Measurements from ENCODE around the gene DLEU7. TPM values are rescaled to one million over a fixed set of nuclear protein-coding genes. Genes with fewer than 3 reads are reported as not detected.

Gene DLEU7
- total RNA-seq, 1 experiment from 2014 or later: 1.5 TPM

DNA sequence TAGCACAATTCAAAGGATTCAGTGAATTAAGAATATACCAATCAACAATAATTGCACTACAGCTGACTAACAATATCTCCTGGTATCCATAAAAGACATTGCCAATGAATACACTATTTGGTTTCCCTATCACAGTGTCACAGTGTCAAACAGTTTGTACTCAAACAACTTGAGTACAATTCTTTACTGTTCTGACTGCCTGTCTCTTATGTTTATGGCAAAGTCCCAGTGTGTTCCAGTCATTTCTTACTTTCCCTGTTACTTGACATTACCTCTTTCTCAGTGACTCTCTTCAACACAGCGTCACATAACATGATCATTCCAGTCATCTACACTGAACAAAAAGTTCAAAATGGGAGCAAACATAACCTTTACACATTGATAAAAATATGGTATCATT is 44.9 kb upstream of the DLEU7 start:
- no peak overlapping the region for H4K91ac ChIP-seq (ENCODE audit: insufficient read length, low read depth, low read length)

More for the DNA sequence above, 44.9 kb upstream of the DLEU7 start:
- no peak overlapping the region for H4K5ac ChIP-seq (ENCODE audit: insufficient read length, low read depth, low read length)
- H3K4ac ChIP-seq (ENCODE audit: low read depth, low read length): no peak overlapping the region
- H3K4me1 ChIP-seq (ENCODE audit: insufficient read depth, low read length): peaks cover 6% of the 10 kb centered on the region; the same call in 1 of the 2 replicates
- H3K79me1 ChIP-seq (ENCODE audit: insufficient read depth, low read depth, low read length, poor library complexity, severe bottlenecking): no peaks in the 10 kb centered on the region
- no peak overlapping the region for H3K56ac ChIP-seq (ENCODE audit: insufficient read length, low read depth, low read length)
- 0 out of 2 replicates have a peak, but pooled peaks cover 2% of the 10 kb centered on the region for H3K27me3 Mint-ChIP-seq (ENCODE audit: low read depth)
- no peak overlapping the region for H3K4me2 ChIP-seq (ENCODE audit: insufficient read depth, insufficient read length, low read length)
- TF ChIP-seq, protein P1, sequence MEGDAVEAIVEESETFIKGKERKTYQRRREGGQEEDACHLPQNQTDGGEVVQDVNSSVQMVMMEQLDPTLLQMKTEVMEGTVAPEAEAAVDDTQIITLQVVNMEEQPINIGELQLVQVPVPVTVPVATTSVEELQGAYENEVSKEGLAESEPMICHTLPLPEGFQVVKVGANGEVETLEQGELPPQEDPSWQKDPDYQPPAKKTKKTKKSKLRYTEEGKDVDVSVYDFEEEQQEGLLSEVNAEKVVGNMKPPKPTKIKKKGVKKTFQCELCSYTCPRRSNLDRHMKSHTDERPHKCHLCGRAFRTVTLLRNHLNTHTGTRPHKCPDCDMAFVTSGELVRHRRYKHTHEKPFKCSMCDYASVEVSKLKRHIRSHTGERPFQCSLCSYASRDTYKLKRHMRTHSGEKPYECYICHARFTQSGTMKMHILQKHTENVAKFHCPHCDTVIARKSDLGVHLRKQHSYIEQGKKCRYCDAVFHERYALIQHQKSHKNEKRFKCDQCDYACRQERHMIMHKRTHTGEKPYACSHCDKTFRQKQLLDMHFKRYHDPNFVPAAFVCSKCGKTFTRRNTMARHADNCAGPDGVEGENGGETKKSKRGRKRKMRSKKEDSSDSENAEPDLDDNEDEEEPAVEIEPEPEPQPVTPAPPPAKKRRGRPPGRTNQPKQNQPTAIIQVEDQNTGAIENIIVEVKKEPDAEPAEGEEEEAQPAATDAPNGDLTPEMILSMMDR (conservative IDR thresholded peaks at IDR 0.05): no peak
- H3K9me3 Mint-ChIP-seq: no peaks in the 10 kb centered on the region
- no peaks in the 10 kb centered on the region for H3K27me3 ChIP-seq (ENCODE audit: insufficient read depth, low read length)
- no peaks in the 10 kb centered on the region for H3K23me2 ChIP-seq (ENCODE audit: insufficient read length, low read depth, low read length, poor library complexity, severe bottlenecking)
- H3K18ac ChIP-seq (ENCODE audit: insufficient read length, low read depth, low read length): no peak overlapping the region
- no peak overlapping the region for H2AK5ac ChIP-seq (ENCODE audit: insufficient read length, low read length)
- H3K9ac ChIP-seq (ENCODE audit: extremely low read depth, insufficient read length, low read length): no peak overlapping the region
- DNase-seq: no peak
- H3K4me3 Mint-ChIP-seq: no peak overlapping the region
- no peaks in the 10 kb centered on the region for H4K20me1 ChIP-seq (ENCODE audit: control insufficient read depth, insufficient read depth, insufficient read length)
- H3K9me3 ChIP-seq (ENCODE audit: control insufficient read depth, low read depth, low read length): no peaks in the 10 kb centered on the region
- H3K14ac ChIP-seq (ENCODE audit: insufficient read depth, low read length): no peak overlapping the region
- no peak overlapping the region for H3K27ac Mint-ChIP-seq
- H3K36me3 Mint-ChIP-seq (ENCODE audit: insufficient read depth in 1 of 3, low read depth in 3 of 3): no peaks in the 10 kb centered on the region; a peak in 1 of 7 replicates
- WGBS (ENCODE audit: extremely low coverage, insufficient read length, low lambda C conversion rate): no CpG with 5 or more reads among the region's 1 CpG
- no peak overlapping the region for H3T11ph ChIP-seq (ENCODE audit: low read length)
- H2BK15ac ChIP-seq (ENCODE audit: low read depth, low read length): no peak overlapping the region
- H2BK12ac ChIP-seq (ENCODE audit: insufficient read length, low read depth, low read length): no peak overlapping the region
- H2BK120ac ChIP-seq (ENCODE audit: low read depth, low read length, poor library complexity, severe bottlenecking): no peak overlapping the region
- no peak overlapping the region for H2BK5ac ChIP-seq (ENCODE audit: insufficient read length, low read length)
- no peaks in the 10 kb centered on the region for H3K79me2 ChIP-seq (ENCODE audit: insufficient read depth, low read length)
- H4K8ac ChIP-seq (replicated peaks; ENCODE audit: insufficient read length, low read depth, low read length): no peak overlapping the region
- H2BK20ac ChIP-seq (ENCODE audit: low read depth, low read length, poor library complexity, severe bottlenecking): no peak overlapping the region
- H3K27ac ChIP-seq (ENCODE audit: insufficient read length, low read depth, low read length): no peak overlapping the region
- peaks cover 16 to 21% of the 10 kb centered on the region in 2 experiments for H3K4me1 Mint-ChIP-seq
- H2AFZ ChIP-seq (ENCODE audit: low read length): no peak overlapping the region
- no peak overlapping the region for H3K23ac ChIP-seq (ENCODE audit: insufficient read length, low read depth, low read length)

Measured in H9 (cell line).